RCC 7860 (cell line): ENCODE results near the gene CELF2.

Source experiments
- DNase-seq: peaks from one replicate; pipeline ENCODE4 v3.0.0-alpha.2; 2015; ENCODE audit warnings: low spot score
- FAIRE-seq: peaks from 2 replicates; lab custom pipeline; 2012; peaks lifted over from hg19 to GRCh38; lab: Jason Lieb, UNC

The CELF2 gene

DNA sequence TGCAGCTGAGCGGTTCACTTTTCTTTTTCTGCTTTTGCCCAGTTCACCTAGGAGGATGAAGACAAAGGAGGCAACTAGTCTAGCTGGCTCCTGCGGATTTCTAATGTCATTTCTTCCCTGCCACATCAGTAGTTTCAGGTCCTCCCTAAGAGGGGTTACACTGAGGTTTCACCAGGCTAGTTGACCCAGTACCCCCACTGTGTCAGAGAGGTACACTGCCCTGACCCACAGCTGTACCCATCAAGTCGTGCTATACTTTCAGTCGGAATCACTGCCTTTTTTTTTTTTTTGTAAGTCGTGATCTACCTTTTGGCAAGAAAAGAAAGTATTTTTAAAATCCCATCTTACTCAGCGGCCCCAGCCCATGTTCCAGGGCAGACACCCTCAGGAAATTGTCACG, 243.5 kb downstream of the CELF2 start:
- DNase-seq (no peak), FAIRE-seq (no peak)

DNA sequence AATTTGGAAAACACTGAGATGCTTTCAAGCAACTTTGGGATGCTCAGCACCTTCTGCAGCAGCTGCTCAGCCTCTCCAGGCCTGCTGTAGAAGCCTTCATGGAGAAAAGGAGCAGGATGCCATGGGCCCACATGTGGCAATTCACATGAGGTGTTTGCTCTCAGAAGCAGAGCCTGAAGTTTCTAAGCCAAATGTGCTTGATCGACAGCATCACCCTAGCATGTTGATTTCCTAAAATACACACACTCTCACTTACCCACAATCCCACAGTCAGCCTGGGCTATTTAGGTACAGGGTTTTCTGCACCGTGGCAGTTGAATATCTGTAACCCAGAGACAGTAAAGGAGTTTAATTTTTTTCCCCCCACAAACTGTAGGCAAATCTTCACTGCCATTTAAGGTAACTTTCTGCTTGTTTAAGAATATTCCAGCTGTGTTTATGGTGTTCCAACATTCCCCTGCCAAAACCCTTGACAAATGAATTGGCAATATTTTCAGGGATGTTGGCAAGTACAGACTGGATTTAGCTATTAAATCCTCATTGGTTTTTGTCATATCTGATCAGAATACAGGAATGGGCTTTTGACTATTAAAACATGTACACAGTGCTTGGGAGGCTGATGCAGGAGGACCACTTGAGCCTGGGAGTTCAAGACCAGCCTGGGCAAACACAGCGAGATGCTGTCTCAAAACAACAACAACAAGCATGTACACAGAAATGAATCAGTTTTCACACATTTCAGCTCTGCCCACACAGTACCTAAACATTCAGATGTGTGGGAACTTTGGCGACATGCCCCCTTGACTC, 244.2 kb downstream of the CELF2 start:
- FAIRE-seq (no peak), DNase-seq (no peak)

DNA sequence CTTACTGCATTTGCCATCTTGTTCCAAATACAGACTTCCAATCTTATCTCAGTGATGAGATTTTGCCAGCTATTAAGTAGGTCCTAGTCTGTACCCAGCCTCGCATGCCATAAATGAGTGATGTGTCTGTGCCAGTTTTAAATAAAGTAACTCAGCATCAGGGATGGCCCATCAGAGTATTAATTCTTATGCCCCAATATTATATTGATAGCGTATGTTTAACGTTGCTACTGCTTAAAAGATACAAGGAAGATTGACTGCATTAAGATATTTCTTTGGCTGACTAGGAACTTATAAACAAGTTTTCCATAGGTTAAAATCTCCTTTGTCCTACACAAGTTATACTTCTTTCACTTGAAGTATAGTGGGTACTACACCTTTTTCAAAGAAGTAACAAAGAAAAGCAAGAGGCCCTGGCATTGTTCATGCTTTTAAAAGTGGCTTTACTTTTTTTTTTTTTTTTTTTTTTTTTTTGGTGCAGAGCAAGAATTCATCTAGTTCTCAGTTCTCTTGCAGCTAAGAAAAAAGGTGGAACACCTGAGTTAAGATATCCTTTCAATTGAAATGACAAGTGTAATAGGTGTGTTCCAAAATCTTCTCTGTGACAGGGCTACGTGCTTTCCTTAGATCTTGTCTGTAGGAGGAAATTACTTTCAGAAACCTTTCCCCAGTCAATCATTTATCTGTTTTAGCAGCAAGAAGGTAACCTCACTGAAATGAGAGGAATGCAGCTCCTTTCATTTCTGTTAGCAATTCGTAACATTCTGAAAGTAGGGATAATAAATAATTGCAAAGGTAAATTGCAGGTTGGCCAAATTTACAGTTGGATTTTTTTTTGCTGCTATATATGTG, 245.0 kb downstream of the CELF2 start:
- FAIRE-seq (no peak), DNase-seq (no peak)

GRCh38 chr10:11263767-11264166, 246.1 kb downstream of the CELF2 start:
- FAIRE-seq (no peak), DNase-seq (no peak)

GRCh38 chr10:11264296-11265048, 246.8 kb downstream of the CELF2 start:
- no peak for FAIRE-seq
- no peak for DNase-seq

DNA sequence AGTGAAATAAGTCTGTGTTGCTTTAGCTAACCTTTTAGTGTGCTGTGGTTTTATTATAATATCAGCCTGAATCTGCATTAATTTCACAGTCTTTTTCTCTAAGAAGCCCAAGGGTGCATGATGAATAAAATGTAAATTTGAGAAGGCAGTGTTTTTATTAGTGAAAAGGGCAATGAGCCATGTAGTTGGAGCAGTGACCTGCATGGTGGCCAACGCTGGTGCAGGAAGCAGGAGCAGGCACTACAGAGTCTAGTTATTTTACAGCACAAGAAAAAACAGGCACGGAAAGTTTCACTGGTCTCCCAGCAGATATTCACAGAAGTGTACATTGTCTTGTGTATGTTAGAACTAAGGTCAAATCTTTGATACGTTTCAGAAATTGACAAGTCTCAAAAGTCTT, 247.8 kb downstream of the CELF2 start:
- DNase-seq, result no peak
- FAIRE-seq, result no peak

- FAIRE-seq (no peak), DNase-seq (no peak)
These were observed 248.8 kb downstream of the CELF2 start for GRCh38 chr10:11266426-11266825.

GRCh38 chr10:11270135-11270857, 252.6 kb downstream of the CELF2 start:
- peak; percentile 32 for DNase-seq
- no peak for FAIRE-seq

DNA sequence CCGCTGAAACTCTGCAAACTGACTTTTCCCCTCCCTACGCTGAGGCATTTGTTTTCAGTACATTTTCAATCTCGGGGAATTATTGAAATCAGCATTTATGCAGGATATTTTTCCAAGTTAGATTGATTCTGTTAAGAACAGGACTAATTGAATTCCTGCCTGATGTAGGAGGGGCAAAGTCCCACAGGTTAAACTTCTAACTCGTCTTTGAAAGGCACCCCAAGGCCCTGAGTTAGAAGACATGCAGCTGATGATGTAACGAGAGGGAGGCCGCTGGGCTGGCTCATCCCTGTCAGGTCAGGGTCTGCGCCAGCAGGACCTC, 253.1 kb downstream of the CELF2 start:
- DNase-seq, result no peak
- FAIRE-seq, result no peak

DNA sequence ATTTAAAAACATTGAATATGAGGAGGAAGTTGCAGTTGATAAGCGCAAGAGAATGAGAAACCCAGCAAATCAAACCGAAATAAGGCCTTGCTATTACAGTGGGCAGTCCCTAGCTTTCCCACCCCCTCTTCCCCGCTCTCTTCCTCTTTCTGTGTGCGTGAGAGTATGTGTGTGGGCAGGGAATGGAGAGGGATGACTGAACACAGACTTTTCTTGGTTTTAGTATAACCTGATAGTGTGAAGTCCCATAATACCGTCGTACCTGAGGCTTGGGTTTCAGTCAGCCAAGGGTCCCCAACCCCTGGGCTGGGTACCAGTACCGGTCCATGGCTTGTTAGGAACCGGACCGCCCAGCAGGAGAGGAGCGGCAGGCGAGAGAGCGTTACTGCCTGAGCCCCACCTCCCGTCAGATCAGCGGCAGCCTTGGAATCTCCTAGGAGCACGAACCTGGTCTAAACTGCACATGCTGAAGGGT, 255.3 kb downstream of the CELF2 start:
- no peak for DNase-seq
- FAIRE-seq, result no peak

- FAIRE-seq (no peak), DNase-seq (no peak)
These were observed 256.8 kb downstream of the CELF2 start for GRCh38 chr10:11274452-11274851.

GRCh38 chr10:11275651-11276050, 258.0 kb downstream of the CELF2 start:
- FAIRE-seq, result no peak

DNA sequence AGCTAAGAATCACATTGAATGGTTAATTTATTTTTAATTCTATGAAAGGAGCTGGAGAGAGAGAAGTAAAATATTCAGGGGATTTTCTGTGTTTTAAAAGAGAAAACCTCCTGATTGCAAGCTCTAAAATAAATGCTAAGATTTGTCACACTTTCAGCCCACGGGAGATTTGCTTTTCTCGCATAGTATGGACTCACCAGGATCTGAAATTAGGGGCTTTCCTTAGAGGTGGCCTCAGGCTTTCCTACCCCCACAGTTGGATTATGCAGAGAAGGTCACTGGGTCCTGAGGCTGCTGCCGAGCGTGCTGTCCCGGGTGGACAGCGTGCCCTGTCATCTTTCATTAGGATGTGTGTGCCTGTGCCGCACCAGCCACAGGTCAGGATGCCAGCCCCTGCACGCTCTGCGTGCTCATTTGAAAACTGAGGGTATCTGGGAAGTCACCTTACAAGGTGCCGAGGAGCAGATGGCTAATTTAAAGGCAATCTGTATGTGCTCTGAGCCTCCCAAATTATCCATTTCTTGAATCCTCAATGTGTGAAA, 258.8 kb downstream of the CELF2 start:
- DNase-seq, result no peak

More at GRCh38 chr10:11275651-11276050, 258.0 kb downstream of the CELF2 start:
- DNase-seq, result no peak

DNA sequence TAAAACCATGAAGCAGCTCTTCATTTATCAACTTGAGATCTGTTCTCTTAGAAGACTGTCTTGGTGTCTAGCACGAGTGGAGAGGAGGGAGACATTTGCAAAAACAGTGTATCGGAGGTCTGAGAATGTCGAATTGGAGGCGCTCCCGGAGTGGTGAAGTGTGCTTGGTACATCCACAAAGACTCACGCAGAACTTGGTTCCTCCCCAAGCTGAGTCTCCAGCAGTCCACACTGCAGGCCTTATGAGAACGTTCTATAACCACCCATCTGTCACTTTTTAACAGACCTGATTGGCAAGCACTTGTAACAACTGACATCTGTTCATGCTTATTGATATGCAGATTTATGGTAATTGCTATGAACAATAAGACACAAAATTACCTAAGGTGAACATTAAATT, 261.6 kb downstream of the CELF2 start:
- FAIRE-seq (no peak), DNase-seq (no peak)

More for the DNA sequence above, 258.8 kb downstream of the CELF2 start:
- no peak for FAIRE-seq

GRCh38 chr10:11280187-11280932, 262.7 kb downstream of the CELF2 start:
- DNase-seq (no peak), FAIRE-seq (no peak)

DNA sequence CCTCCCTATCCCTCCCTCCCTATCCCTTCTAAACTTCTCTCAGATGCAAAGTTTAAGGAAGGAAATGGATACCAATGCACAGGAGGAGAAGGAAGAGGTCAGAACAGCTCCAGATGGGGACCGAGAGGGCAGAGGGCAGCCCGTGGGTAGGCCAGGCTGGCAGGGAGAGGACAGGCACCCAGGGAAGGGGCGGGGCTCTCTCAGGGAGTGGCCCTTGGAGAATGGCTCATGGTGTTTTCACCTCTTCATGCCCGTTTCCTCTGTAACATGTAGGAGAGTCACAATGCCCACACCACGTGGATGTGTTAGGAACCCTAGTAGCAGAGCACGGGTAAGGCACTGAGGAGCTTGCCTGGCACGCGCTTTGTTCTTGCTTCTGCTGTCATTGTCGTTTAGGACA, 264.5 kb downstream of the CELF2 start:
- DNase-seq (no peak), FAIRE-seq (no peak)

GRCh38 chr10:11282661-11283060, 265.0 kb downstream of the CELF2 start:
- DNase-seq (no peak), FAIRE-seq (no peak)

DNA sequence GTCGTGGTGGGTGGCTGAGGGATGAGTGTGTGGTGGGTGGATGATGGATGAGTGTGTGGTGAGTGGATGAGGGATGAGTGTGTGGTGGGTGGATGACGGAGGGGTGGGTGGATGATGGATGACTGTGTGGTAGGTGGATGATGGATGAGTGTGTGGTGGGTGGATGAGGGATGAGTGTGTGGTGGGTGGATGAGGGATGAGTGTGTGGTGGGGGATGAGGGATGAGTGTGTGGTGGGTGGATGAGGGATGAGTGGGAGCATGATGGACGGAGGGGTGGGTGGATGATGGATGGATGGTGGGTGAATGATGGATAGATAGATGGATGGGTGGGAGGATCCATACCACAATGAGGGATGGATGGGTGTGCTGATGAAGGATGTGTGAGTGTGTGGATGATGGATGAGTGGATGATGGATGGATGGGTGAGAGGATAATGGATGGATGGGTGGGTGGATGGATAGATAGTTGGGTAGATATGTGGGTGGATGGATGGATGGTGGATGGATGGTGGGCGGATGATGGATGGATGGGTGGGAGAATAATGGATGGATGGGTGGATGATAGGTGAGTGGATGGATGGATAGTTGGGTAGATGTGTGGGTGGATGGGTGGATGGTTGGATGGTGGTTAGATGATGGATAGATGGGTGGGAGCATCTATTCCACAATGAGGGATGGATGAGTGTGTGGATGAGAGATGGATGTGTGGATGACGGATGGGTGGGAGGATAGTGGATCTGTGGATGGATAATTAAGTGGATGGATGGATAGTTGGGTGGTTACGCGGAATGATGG, 266.8 kb downstream of the CELF2 start:
- DNase-seq (no peak), FAIRE-seq (no peak)

GRCh38 chr10:11285171-11285570, 267.5 kb downstream of the CELF2 start:
- FAIRE-seq (no peak), DNase-seq (no peak)
